Fibroblast of villous mesenchyme (primary cell): Measurements from ENCODE around the gene DDX6. TPM values are rescaled to one million over a fixed set of nuclear protein-coding genes. Genes with fewer than 3 reads are reported as not detected.
"Not testable (repeated sequence)": the region's sequence is repeated elsewhere in the genome, so short reads cannot be mapped to it uniquely, and the experiment has no call there.

Experiments used
- DNase-seq: peaks from one replicate; pipeline ENCODE4 v3.0.0-alpha.2; 2010; ENCODE audit warnings: low read depth
- H3K4me3 ChIP-seq: 2 replicates; pipeline ENCODE4 v1.5.1; 2011; ENCODE audit warnings: low read depth, mild to moderate bottlenecking, low read length
- total RNA-seq: library from RNA; depleted of rRNA; stranded (reverse); fragments of >200 nt; gene quantifications from 2 replicates; pipeline ENCODE4 v1.2.3, GENCODE V29; 2012
- TF ChIP-seq, protein P1 (sequence below): IDR thresholded peaks from 2 replicates; pipeline ENCODE4 v1.5.1; 2012; ENCODE audit warnings: low read depth, mild to moderate bottlenecking, low read length; ENCODE audit not compliant: insufficient read depth

Gene DDX6
- total RNA-seq, 1 donor: 132 TPM

DNA sequence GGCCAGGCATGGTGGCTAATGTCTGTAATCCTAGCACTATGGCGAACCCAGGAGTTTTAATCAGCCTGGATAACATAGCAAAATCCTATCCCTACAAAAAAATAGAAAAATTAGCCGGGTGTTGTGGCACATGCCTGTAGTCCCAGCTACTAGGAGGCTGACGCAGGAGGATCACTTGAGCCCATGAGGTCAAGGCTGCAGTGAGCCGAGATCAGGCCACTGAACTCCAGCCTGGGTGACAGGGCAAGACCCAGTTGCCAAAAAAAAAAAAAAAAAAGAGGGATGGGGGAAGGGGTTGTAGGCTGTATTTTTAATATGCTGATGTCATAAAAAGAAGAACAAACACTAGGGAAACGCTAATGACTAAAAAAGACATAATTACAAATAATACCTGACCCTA lies 12.1 kb downstream of the DDX6 start:
- DNase-seq: no peak
- H3K4me3 ChIP-seq: no peak overlapping the region
- TF ChIP-seq, protein P1, sequence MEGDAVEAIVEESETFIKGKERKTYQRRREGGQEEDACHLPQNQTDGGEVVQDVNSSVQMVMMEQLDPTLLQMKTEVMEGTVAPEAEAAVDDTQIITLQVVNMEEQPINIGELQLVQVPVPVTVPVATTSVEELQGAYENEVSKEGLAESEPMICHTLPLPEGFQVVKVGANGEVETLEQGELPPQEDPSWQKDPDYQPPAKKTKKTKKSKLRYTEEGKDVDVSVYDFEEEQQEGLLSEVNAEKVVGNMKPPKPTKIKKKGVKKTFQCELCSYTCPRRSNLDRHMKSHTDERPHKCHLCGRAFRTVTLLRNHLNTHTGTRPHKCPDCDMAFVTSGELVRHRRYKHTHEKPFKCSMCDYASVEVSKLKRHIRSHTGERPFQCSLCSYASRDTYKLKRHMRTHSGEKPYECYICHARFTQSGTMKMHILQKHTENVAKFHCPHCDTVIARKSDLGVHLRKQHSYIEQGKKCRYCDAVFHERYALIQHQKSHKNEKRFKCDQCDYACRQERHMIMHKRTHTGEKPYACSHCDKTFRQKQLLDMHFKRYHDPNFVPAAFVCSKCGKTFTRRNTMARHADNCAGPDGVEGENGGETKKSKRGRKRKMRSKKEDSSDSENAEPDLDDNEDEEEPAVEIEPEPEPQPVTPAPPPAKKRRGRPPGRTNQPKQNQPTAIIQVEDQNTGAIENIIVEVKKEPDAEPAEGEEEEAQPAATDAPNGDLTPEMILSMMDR: no peak

DNA sequence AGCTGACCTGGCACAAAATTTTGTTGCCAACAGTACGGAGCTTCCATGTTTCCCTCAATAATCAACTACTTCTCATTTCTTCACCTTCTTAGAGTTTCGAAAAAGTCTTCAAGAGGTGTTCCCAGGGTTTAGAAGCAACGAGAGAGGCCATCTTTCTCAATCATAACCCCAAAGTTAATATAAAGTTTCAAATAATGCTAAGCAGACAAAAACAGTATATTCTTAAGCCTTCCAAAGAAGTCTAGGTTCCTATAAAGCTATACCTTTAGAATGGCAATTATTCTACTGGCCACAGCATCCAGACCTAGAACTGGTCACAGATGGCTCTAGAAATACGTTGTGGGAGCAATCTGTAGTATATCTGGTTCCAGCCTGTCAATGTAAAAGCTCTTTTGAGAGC lies 16.9 kb downstream of the DDX6 start:
- DNase-seq: no peak
- TF ChIP-seq, protein P1: no peak
- H3K4me3 ChIP-seq: no peak overlapping the region

DNA sequence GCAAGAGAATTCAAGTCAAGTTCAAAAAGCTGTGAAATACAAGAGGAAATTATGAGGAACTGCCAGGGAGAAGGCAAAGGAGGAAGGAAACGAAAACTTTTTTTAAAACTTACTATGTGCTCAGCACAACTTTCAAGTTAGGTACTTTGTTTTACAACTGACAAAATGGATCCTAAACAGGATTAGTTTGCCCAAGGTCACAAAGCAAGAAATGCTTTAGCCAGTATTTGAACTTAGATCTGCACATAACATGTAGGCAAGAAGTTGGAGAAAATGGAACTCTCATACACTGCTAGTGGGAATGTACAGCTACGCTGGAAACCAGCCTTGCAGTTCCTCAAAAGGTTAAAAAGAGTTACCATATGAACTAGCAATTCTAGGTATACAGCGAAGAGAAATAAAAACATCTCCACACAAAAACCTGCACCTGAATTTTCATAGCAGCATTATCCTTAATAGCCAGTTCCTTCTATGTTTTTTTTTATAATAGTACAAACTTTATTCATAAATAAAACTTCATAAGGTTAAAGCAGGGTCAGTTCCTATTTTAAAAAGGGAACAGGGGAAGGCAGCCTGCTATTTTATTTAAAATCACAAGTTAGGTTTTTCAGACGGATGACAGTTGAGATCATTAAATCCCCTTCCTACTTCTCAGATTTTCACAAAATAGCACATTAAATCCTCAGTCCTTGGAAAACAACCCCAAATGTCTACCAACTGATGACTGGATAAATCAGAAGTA lies 19.2 kb downstream of the DDX6 start:
- no peak overlapping the region for H3K4me3 ChIP-seq
- DNase-seq: no peak
- TF ChIP-seq, protein P1: no peak

DNA sequence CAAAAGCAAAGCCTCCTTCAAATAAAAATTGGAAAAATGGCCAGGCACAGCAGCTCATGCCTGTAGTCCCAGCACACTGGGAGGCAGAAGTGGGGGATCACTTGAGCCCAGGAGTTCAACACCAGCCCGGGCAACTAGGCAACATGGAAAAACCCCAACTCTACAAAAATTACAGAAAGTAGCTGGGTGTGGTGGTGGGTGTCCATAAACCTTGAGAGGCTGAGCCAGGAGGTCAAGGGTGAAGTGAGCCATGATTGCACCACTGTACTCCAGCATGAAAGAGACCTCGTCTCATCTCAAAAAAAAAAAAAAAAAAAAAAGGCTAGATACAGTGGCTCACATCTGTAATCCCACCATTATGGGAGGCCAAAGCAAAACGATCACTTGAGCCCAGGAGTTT lies 22.3 kb downstream of the DDX6 start:
- TF ChIP-seq, protein P1: no peak

DNA sequence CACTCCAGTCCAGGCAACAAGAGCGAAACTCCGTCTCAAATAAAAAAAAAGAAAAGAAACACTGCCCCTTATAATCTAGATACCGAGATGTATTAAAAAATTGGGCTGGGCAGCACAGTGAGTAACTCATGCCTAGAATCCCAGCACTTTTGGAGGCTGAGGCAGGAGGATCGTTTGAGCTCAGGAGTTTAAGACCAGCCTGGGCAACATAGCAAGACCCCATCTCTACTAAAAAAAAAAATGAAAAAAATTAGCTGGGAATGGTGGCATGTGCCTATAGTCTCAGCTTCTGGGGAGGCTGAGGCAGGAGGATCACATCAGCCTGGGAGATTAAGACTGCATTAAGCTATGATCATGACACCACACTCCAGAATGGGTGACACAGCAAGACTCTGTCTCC lies 24.9 kb downstream of the DDX6 start:
- DNase-seq: no peak
- no peak overlapping the region for H3K4me3 ChIP-seq
- TF ChIP-seq, protein P1: no peak

More for the DNA sequence above, 22.3 kb downstream of the DDX6 start:
- peak; percentile 69 for DNase-seq
- H3K4me3 ChIP-seq: no peak overlapping the region

DNA sequence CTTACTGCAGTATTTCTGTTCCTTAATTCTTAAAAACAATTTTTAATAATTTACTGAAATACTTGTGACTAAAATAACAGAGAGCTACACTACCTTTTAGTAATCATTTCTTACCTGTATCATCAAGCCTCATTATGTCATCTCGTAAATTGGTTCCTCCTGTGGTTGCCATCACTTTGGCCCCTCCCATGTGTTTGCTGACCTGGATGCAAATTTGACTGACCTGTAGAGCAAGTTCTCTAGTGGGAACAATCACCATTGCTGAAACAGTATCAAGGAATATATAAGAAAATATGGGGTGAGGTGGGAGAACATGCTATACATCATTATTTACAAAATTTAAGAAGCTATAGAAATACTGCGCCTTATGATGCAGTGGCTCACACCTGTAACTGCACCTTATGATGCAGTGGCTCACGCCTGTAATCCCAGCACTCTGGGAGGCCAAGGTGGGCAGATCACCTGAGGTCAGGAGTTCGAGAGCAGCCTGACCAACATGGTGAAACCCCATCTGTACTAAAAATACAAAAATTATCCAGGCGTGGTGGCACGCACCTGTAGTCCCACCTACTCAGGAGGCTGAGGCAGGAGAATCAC lies 25.8 kb downstream of the DDX6 start:
- DNase-seq, H3K4me3 ChIP-seq: not testable (repeated sequence)

DNA sequence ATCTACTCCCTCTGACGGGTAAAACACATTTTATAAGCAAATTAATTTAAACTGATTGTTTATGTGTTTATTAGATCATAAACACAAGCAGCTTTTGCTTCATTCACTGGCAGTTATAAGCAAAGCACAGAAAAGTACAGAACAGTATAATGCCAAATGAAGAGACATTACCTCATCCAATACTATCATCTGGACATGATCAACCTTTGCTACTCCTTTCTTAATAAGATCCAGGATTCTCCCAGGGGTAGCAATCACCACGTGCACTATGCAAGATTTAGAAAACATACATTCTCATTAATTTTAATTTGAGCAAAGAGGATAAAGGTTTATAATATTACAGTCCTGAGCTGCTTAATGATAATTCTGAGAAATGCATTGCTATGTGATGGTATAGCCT lies 27.9 kb downstream of the DDX6 start:
- peak; percentile 12 for DNase-seq
- TF ChIP-seq, protein P1: no peak
- no peak overlapping the region for H3K4me3 ChIP-seq

DNA sequence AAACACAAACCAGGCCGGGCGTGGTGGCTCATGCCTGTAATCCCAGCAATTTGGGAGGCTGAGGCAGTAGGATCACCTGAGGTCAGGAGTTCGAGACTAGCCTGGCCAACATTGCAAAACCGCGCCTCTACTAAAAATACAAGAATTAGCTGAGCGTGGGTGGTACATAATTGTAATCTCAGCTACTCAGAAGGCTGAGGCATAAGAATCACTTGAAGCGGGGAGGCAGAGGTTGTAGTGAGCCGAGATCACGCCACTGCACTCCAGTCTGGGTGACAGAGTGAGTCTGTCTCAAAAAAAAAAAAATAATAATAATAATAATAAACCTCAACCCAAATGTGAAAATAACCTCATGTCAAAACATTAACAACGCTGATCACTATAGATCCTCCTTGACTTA lies 29.0 kb downstream of the DDX6 start:
- DNase-seq, H3K4me3 ChIP-seq: not testable (repeated sequence)
